Neuronal stem cell (in vitro differentiated cells): ENCODE measurements around the gene SCT.

Experiments used
- DNase-seq: peaks from one replicate; pipeline ENCODE4 v3.0.0-alpha.2; 2013; ENCODE audit warnings: low spot score
- H2AFZ ChIP-seq: one replicate; pipeline ENCODE4 v1.6.1; 2013; ENCODE audit warnings: mild to moderate bottlenecking, low read length, inconsistent platforms
- H2AK5ac ChIP-seq: 2 replicates; pipeline ENCODE4 v1.6.1; 2013; ENCODE audit warnings: low read depth, mild to moderate bottlenecking, inconsistent platforms, low read length, moderate library complexity, mixed read lengths
- H2BK120ac ChIP-seq: 2 replicates; pipeline ENCODE4 v1.6.1; 2013; ENCODE audit warnings: low read depth, mild to moderate bottlenecking, inconsistent platforms, low read length, moderate library complexity, mixed read lengths
- H2BK12ac ChIP-seq: one replicate; pipeline ENCODE4 v1.6.1; 2013; ENCODE audit warnings: low read length, inconsistent platforms
- H2BK15ac ChIP-seq: 2 replicates; pipeline ENCODE4 v1.6.1; 2013; ENCODE audit warnings: mild to moderate bottlenecking, low read length, inconsistent platforms, mixed read lengths
- H2BK5ac ChIP-seq: one replicate; pipeline ENCODE4 v1.6.1; 2013; ENCODE audit warnings: inconsistent platforms, mild to moderate bottlenecking, low read length, moderate library complexity
- H3K14ac ChIP-seq: one replicate; pipeline ENCODE4 v1.6.1; 2013; ENCODE audit warnings: low read length, inconsistent platforms
- H3K18ac ChIP-seq: 2 replicates; pipeline ENCODE4 v1.6.1; 2013; ENCODE audit warnings: low read length, inconsistent platforms
- H3K23ac ChIP-seq: 2 replicates; pipeline ENCODE4 v1.6.1; 2013; ENCODE audit warnings: low read depth, mild to moderate bottlenecking, mixed read lengths, low read length, inconsistent platforms; ENCODE audit not compliant: poor library complexity
- H3K27ac ChIP-seq: replicated peaks from 3 replicates; pipeline ENCODE4 v1.5.1; 2013; ENCODE audit warnings: low read length, inconsistent platforms
- H3K27me3 ChIP-seq, 3 experiments: 2 replicates each; pipeline ENCODE4 v1.6.1; 2013; ENCODE audit warnings: low read length in 3 of 3, mild to moderate bottlenecking in 2 of 3, inconsistent platforms in 1 of 3, low read depth in 1 of 3, mixed read lengths in 1 of 3, moderate library complexity in 1 of 3; ENCODE audit not compliant: control insufficient read depth in 3 of 3, insufficient read depth in 3 of 3
- H3K36me3 ChIP-seq, 2 donors: replicated peaks in 1 of 2; 2 replicates each; pipeline ENCODE4 v1.6.1; 2013; ENCODE audit warnings: low read length in 2 of 2; ENCODE audit not compliant: control insufficient read depth in 2 of 2, insufficient read depth in 2 of 2
- H3K4ac ChIP-seq: 2 replicates; pipeline ENCODE4 v1.6.1; 2013; ENCODE audit warnings: inconsistent platforms, mild to moderate bottlenecking, low read length, moderate library complexity
- H3K4me1 ChIP-seq, 2 donors: 1 replicate in 1 of 2; 2 replicates in 1 of 2; pipeline ENCODE4 v1.6.1; 2013; ENCODE audit warnings: low read length in 2 of 2, low read depth in 1 of 2; ENCODE audit not compliant: control insufficient read depth in 2 of 2, insufficient read depth in 1 of 2
- H3K4me2 ChIP-seq: one replicate; pipeline ENCODE4 v1.6.1; 2013; ENCODE audit warnings: mild to moderate bottlenecking, low read length, inconsistent platforms; ENCODE audit not compliant: insufficient read depth, poor library complexity, severe bottlenecking
- H3K4me3 ChIP-seq, 2 donors: 2 replicates each; pipeline ENCODE4 v1.5.1; 2013; ENCODE audit warnings: low read length in 2 of 2, mild to moderate bottlenecking in 2 of 2, inconsistent platforms in 1 of 2, moderate library complexity in 1 of 2
- H3K79me1 ChIP-seq: one replicate; pipeline ENCODE4 v1.6.1; 2013; ENCODE audit warnings: low read depth, mild to moderate bottlenecking, inconsistent platforms, low read length, moderate library complexity
- H3K9ac ChIP-seq: one replicate; pipeline ENCODE4 v1.6.1; 2013; ENCODE audit warnings: mild to moderate bottlenecking, low read depth, low read length, inconsistent platforms; ENCODE audit not compliant: poor library complexity
- H3K9me3 ChIP-seq, 2 donors: replicated peaks in 1 of 2; 2 replicates each; pipeline versions ENCODE3 to v1.6.1; 2013; ENCODE audit warnings: low read length in 2 of 2, mild to moderate bottlenecking in 2 of 2, inconsistent platforms in 1 of 2, low read depth in 1 of 2, mixed read lengths in 1 of 2, moderate library complexity in 1 of 2; ENCODE audit not compliant: control insufficient read depth in 2 of 2, insufficient read depth in 1 of 2
- H4K8ac ChIP-seq: one replicate; pipeline ENCODE4 v1.6.1; 2013; ENCODE audit warnings: low read depth, mild to moderate bottlenecking, inconsistent platforms, low read length, moderate library complexity
- H4K91ac ChIP-seq: one replicate; pipeline ENCODE4 v1.6.1; 2013; ENCODE audit warnings: low read length, low read depth, mild to moderate bottlenecking, inconsistent platforms; ENCODE audit not compliant: poor library complexity
- WGBS, 2 donors: extraction: QIAGEN DNeasy Blood & Tissue Kit; methylation state at CpG; one replicate each; pipeline ENCODE4 v1.1.7; 2013; ENCODE audit warnings: missing lambda C conversion rate in 2 of 2, mixed read lengths in 1 of 2; ENCODE audit not compliant: insufficient read length in 2 of 2, insufficient replicate concordance in 1 of 2; ENCODE audit errors: extremely low coverage in 2 of 2; 5-methylcytosine and 5-hydroxymethylcytosine counted together

Gene SCT

GRCh38 chr11:623999-624704, 2.8 kb downstream of the SCT start:
- Histone ChIP-seq H3K23ac (no peak overlapping the region), H2AFZ (no peak overlapping the region), H3K4me2 (no peak overlapping the region), H2BK5ac (peak overlapping the region; percentile 82), H3K4ac (no peak overlapping the region), H4K8ac (no peak overlapping the region), H3K36me3 (peaks cover 0 to 3% of the 10 kb centered on the region in 2 donors), H2BK120ac (no peak overlapping the region), H3K27me3 (peaks cover 0 to 11% (median 0%) of the 10 kb centered on the region in 3 experiments), H3K4me1 (peaks cover 0 to 1% of the 10 kb centered on the region in 2 donors), H3K9me3 (peaks cover 0 to 2% of the 10 kb centered on the region in 2 donors), H3K79me1 (no peaks in the 10 kb centered on the region), H3K4me3 (no peak overlapping the region), H3K27ac (no peak overlapping the region), H2AK5ac (peak overlapping the region; percentile 75), H4K91ac (no peak overlapping the region), H3K18ac (no peak overlapping the region), H2BK15ac (no peak overlapping the region), H3K14ac (no peak overlapping the region), H3K9ac (peak overlapping the region; percentile 50), H2BK12ac (no peak overlapping the region)
- no peak for DNase-seq
- no CpG with 5 or more reads among the region's 25 CpGs for WGBS, 2 donors

DNA sequence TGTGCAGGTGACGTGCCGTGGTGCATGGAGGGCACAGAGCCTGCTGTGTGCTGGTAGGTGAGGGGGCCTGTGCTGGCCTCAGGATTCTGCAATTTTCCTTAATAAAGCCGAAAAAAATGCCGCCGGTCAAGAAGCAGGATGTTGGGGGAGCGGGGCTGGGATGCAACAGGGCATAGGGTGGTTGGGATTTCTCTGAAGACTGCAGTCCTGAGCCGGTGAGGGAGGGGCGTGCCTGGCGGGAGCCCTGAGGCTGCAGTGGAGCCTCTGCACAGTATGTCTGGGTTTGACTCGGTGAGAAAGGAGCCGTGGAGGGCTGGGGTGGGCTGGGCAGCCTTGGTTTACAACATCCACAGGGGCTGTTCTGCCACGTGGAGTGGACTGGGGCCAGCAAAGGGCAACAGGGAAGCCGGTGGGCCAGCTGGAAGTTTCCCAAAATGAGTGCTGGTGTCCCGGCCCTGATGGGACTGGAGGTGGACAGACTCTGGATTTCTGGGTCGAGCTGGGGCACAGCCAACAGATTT, 3.6 kb downstream of the SCT start:
- Histone ChIP-seq H3K4ac (no peak overlapping the region), H4K91ac (no peak overlapping the region), H2BK120ac (no peak overlapping the region), H2BK15ac (no peak overlapping the region), H2BK5ac (peak overlapping the region; percentile 24), H3K18ac (no peak overlapping the region), H3K4me1 (peaks cover 0 to 1% of the 10 kb centered on the region in 2 donors), H3K9ac (peak overlapping the region; percentile 50), H3K27me3 (peaks cover 0 to 11% (median 0%) of the 10 kb centered on the region in 3 experiments), H2BK12ac (no peak overlapping the region), H3K36me3 (peaks cover under 1 to 3% of the 10 kb centered on the region in 2 donors), H3K9me3 (peaks cover 0 to 2% of the 10 kb centered on the region in 2 donors), H3K14ac (no peak overlapping the region), H3K79me1 (no peaks in the 10 kb centered on the region), H2AK5ac (no peak overlapping the region), H3K27ac (no peak overlapping the region), H4K8ac (no peak overlapping the region), H3K4me3 (no peak overlapping the region), H3K23ac (peak overlapping the region; percentile 25), H2AFZ (no peak overlapping the region), H3K4me2 (no peak overlapping the region)
- WGBS, 2 donors: no CpG with 5 or more reads among the region's 15 CpGs
- DNase-seq: no peak

GRCh38 chr11:621838-622237, 5.1 kb downstream of the SCT start:
- Histone ChIP-seq H3K4ac (no peak overlapping the region), H3K9ac (no peak overlapping the region), H3K4me2 (no peak overlapping the region), H3K23ac (peak overlapping the region; percentile 55), H3K14ac (peak overlapping the region; percentile 8), H2BK12ac (peak overlapping the region; percentile 10), H3K79me1 (peaks cover 6% of the 10 kb centered on the region), H2BK15ac (peak overlapping the region; percentile 49), H3K9me3 (no peaks in the 10 kb centered on the region), H4K91ac (no peak overlapping the region), H3K18ac (no peak overlapping the region), H2BK120ac (no peak overlapping the region), H3K4me1 (peaks cover 0 to 1% of the 10 kb centered on the region in 2 donors), H3K27me3 (peaks cover 0 to 9% (median 0%) of the 10 kb centered on the region in 3 experiments), H3K36me3 (peaks cover 3% of the 10 kb centered on the region in 2 donors), H2AK5ac (no peak overlapping the region), H2AFZ (no peak overlapping the region), H2BK5ac (no peak overlapping the region), H3K4me3 (no peak overlapping the region), H3K27ac (no peak overlapping the region), H4K8ac (no peak overlapping the region)
- no CpG with 5 or more reads among the region's 27 CpGs for WGBS, 2 donors
- DNase-seq: no peak
